SK-N-SH treated with all-trans-retinoic acid at 6 μM for 48 hours (cell line): Measurements from ENCODE around the gene TYW1B.

Source experiments
- ARNTL ChIP-seq: fragments of 450-650 bp; formaldehyde crosslinking; IDR thresholded peaks from 2 replicates; pipeline ENCODE4 v1.5.0; 2020; ENCODE audit warnings: low read depth, mild to moderate bottlenecking, moderate library complexity, borderline replicate concordance
- CREB5 ChIP-seq: fragments of 250-450 bp; sonication (Bioruptor Pico); IDR thresholded peaks from 2 replicates; pipeline ENCODE4 v1.5.1; 2020; ENCODE audit warnings: low read depth, mild to moderate bottlenecking, moderate library complexity
- CSDC2 ChIP-seq: fragments of 250-450 bp; sonication (Bioruptor Pico); IDR thresholded peaks from 2 replicates; pipeline ENCODE4 v1.5.0; 2020; ENCODE audit warnings: mild to moderate bottlenecking, moderate library complexity
- ESRRG ChIP-seq: fragments of 250-450 bp; sonication (Bioruptor Pico); IDR thresholded peaks from 2 replicates; pipeline ENCODE4 v1.6.1; 2021; ENCODE audit warnings: mild to moderate bottlenecking
- RARB ChIP-seq: fragments of 250-450 bp; sonication (Bioruptor Pico); IDR thresholded peaks from 2 replicates; pipeline ENCODE4 v1.8.0; 2021; ENCODE audit warnings: mild to moderate bottlenecking, moderate library complexity
- SNAI2 ChIP-seq: fragments of 250-450 bp; sonication (Bioruptor Pico); IDR thresholded peaks from 2 replicates; pipeline ENCODE4 v1.5.0; 2020; ENCODE audit warnings: mild to moderate bottlenecking, moderate library complexity
- ZC3H10 ChIP-seq: fragments of 250-450 bp; sonication (Bioruptor Pico); IDR thresholded peaks from 2 replicates; pipeline ENCODE4 v1.5.1; 2021; ENCODE audit warnings: mild to moderate bottlenecking, moderate library complexity
- ZFP3 ChIP-seq: fragments of 250-450 bp; sonication (Bioruptor Pico); IDR thresholded peaks from 2 replicates; pipeline ENCODE4 v1.5.0; 2020; ENCODE audit warnings: mild to moderate bottlenecking, moderate library complexity
- ZNF8 ChIP-seq: fragments of 450-650 bp; formaldehyde crosslinking; IDR thresholded peaks from 2 replicates; pipeline ENCODE4 v1.5.0; 2020; ENCODE audit warnings: mild to moderate bottlenecking, moderate library complexity
- TF ChIP-seq, protein P1 (sequence below): fragments of 250-450 bp; sonication (Bioruptor Pico); IDR thresholded peaks from 2 replicates; pipeline ENCODE4 v1.8.0; 2020; ENCODE audit warnings: mild to moderate bottlenecking, moderate library complexity, borderline replicate concordance

DNA sequence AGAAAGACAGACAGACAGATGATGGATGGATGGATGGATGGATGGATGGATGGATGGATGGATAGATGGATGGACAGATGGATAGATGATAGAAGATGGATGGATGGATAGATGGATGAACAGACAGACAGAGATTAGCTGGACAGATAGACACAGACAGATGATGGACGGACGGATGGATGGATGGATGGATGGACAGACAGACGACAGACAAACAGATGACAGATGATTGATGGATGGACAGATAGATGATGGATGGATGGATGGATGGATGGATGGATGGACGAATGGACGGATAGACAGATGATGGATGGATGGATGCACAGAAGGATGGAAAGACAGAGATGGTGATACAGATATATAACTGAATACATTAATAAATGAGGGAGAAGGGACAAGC is 224.9 kb downstream of the TYW1B start:
- TF ChIP-seq ARNTL (CRISPR knock-in tag) (no peak), SNAI2 (no peak), ZC3H10 (CRISPR knock-in tag) (no peak), ESRRG (CRISPR knock-in tag) (no peak), RARB (CRISPR knock-in tag) (no peak), CSDC2 (no peak), ZNF8 (CRISPR knock-in tag) (no peak), ZFP3 (no peak), CREB5 (CRISPR knock-in tag) (no peak)
- TF ChIP-seq, protein P1, sequence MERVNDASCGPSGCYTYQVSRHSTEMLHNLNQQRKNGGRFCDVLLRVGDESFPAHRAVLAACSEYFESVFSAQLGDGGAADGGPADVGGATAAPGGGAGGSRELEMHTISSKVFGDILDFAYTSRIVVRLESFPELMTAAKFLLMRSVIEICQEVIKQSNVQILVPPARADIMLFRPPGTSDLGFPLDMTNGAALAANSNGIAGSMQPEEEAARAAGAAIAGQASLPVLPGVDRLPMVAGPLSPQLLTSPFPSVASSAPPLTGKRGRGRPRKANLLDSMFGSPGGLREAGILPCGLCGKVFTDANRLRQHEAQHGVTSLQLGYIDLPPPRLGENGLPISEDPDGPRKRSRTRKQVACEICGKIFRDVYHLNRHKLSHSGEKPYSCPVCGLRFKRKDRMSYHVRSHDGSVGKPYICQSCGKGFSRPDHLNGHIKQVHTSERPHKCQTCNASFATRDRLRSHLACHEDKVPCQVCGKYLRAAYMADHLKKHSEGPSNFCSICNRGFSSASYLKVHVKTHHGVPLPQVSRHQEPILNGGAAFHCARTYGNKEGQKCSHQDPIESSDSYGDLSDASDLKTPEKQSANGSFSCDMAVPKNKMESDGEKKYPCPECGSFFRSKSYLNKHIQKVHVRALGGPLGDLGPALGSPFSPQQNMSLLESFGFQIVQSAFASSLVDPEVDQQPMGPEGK (CRISPR knock-in tag), result no peak
